DND-41 (cell line): ENCODE results near the gene PSMB9.

Experiments used
- CTCF ChIP-seq: IDR thresholded peaks from 2 replicates; pipeline ENCODE4 v1.5.1; 2012; ENCODE audit warnings: borderline replicate concordance, low read length, moderate library complexity, mild to moderate bottlenecking; ENCODE audit not compliant: poor library complexity, severe bottlenecking; ENCODE audit errors: extremely low read depth
- EZH2 ChIP-seq: IDR thresholded peaks from 3 replicates; pipeline ENCODE4 v1.6.1; 2012; ENCODE audit warnings: borderline replicate concordance, low read depth, mild to moderate bottlenecking, moderate library complexity, low read length, inconsistent platforms; ENCODE audit not compliant: severe bottlenecking

GRCh38 chr6:32858194-32858593, 4.2 kb downstream of the PSMB9 start:
- no peak for TF ChIP-seq CTCF
- TF ChIP-seq EZH2, result no peak
